GM20000 (cell line): ENCODE results near the gene STRN3.
"Not testable (repeated sequence)": the region's sequence is repeated elsewhere in the genome, so short reads cannot be mapped to it uniquely, and the experiment has no call there.

Experiments used
- DNase-seq: peaks from one replicate; pipeline ENCODE4 v3.0.0; 2012; ENCODE audit warnings: low spot score
- TF ChIP-seq, protein P1 (sequence below): IDR thresholded peaks from 2 replicates; pipeline ENCODE4 v1.5.1; 2012; ENCODE audit warnings: mild to moderate bottlenecking, control low read depth; ENCODE audit errors: extremely low read depth, missing control alignments

The STRN3 gene

GRCh38 chr14:30915596-30915995 is 110.6 kb downstream of the STRN3 start:
- DNase-seq: no peak

GRCh38 chr14:30914812-30915211 is 111.4 kb downstream of the STRN3 start:
- DNase-seq: no peak
- TF ChIP-seq, protein P1, sequence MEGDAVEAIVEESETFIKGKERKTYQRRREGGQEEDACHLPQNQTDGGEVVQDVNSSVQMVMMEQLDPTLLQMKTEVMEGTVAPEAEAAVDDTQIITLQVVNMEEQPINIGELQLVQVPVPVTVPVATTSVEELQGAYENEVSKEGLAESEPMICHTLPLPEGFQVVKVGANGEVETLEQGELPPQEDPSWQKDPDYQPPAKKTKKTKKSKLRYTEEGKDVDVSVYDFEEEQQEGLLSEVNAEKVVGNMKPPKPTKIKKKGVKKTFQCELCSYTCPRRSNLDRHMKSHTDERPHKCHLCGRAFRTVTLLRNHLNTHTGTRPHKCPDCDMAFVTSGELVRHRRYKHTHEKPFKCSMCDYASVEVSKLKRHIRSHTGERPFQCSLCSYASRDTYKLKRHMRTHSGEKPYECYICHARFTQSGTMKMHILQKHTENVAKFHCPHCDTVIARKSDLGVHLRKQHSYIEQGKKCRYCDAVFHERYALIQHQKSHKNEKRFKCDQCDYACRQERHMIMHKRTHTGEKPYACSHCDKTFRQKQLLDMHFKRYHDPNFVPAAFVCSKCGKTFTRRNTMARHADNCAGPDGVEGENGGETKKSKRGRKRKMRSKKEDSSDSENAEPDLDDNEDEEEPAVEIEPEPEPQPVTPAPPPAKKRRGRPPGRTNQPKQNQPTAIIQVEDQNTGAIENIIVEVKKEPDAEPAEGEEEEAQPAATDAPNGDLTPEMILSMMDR: no peak

More at GRCh38 chr14:30915596-30915995, 110.6 kb downstream of the STRN3 start:
- TF ChIP-seq, protein P1: no peak

DNA sequence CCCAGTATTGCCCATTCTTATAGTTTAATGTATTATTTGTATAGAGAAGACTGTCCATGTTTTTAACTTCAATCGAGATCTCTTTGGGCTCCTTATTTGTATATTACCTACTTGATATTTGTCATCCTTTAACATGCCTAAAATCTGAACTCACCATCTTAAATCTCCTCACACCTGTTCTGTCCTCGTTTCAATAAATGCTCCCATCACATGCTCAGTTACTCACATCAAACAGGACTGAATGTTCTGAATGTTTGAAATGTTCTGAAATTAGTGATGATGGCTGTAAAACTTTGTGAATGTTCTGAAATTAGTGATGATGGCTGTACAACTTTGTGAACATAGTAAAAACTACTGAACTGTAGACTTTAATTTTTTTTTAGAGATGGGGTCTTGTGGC is 117.4 kb downstream of the STRN3 start:
- TF ChIP-seq, protein P1: no peak
- DNase-seq: no peak

DNA sequence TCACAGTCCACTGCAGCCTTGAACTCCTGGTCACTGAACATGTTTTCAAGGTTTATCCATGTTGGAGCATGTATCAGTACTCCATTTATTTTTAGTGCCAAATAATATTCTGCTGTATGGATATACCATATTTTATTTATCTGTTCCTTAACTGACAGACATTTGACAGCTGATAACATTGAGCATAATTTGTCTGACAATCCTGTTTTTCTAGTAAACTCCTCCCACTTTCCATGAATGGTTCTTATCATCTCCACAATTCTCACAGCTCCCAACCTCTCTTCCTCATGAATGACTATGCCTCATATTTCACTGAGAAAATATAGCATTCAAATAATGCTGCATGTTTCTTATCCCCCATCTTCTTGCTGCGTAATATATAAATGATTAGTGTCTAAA is 118.5 kb downstream of the STRN3 start:
- no peak for DNase-seq
- TF ChIP-seq, protein P1: no peak

DNA sequence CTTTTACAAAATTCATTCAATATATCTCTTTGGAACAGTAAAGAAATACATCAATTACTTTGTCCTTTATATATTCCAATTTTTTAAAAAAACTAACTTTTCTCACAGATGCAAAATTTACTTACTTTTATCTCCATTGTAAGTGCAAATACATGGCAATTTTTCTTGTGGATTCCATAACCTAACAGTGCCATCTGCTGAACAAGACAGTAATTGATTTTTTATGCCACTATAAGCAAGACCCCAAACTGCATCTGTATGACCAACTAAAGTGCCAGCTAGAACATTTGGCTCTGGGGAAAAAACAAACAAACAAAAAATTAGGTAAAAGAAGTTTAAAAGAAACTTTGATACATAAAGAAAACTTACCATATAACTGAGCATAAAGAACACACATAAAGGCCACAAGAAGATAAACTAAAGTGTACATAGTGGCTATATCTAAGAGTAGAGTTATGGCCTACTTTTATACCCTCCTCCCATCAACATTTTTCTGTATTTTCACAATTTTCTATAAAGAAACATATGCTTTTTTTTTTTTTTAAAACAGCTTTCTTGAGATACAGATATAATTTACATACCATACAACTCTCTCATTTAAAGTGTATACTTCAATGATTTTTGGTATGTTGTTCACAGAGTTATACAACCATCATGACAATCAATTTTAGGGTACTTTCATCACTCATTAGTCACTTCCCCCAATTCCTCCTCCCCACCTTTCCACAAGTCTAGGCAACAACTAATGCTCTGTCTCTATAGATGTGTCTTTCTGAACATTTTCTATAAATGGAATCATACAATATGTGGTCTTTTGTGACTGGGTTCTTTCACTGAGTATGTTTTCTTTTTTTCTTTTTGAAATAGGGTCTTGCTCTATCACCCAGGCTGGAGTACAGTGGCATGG is 119.2 kb downstream of the STRN3 start:
- TF ChIP-seq, protein P1: peak; percentile 11
- no peak for DNase-seq

GRCh38 chr14:30903285-30904124 is 122.7 kb downstream of the STRN3 start:
- TF ChIP-seq, protein P1: no peak
- DNase-seq: no peak

GRCh38 chr14:30897121-30897520 is 129.1 kb downstream of the STRN3 start:
- DNase-seq: not testable (repeated sequence)
